HG03196 (cell line): ENCODE data around the gene GPATCH4.
"Not testable (repeated sequence)": the region's sequence is repeated elsewhere in the genome, so short reads cannot be mapped to it uniquely, and the experiment has no call there.

ENCODE experiments used
- ATAC-seq: cut with Tn5 transposase; IDR thresholded peaks from one replicate; pipeline ENCODE4 v1.9.1; 2021; ENCODE audit not compliant: unreplicated experiment

GPATCH4 gene

GRCh38 chr1:156601122-156601830, at the start of gene GPATCH4:
GPATCH4 (minus strand) TSS chr1:156601479.
- ATAC-seq = peak; percentile 46

DNA sequence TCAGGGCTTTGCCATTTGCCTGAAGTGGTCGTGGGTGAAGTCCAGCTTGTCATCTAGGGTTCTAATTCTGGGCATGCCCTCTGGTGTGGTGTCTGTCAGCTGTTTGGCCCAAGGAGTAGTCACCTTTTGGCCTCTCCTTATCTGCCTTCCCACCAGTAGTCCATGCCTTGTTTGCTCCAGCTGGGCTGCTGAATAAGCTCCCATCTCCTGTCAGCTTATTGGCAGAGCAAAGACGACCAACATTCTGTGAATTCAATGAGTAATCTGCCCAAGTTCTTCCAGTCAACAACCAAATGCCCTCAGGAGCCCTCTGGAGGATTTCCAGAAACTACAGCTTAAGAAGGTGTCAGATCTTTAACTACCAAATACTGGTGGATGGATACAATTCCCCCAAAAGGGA, 47.7 kb upstream of the GPATCH4 start:
- no peak for ATAC-seq

- ATAC-seq = no peak
These were observed 47.2 kb upstream of the GPATCH4 start for GRCh38 chr1:156648496-156648895.

GRCh38 chr1:156647351-156647750, 46.1 kb upstream of the GPATCH4 start:
- ATAC-seq = no peak

GRCh38 chr1:156646738-156647211, 45.5 kb upstream of the GPATCH4 start:
- ATAC-seq = no peak

- no peak for ATAC-seq
These were observed 44.4 kb upstream of the GPATCH4 start for GRCh38 chr1:156645666-156646065.

DNA sequence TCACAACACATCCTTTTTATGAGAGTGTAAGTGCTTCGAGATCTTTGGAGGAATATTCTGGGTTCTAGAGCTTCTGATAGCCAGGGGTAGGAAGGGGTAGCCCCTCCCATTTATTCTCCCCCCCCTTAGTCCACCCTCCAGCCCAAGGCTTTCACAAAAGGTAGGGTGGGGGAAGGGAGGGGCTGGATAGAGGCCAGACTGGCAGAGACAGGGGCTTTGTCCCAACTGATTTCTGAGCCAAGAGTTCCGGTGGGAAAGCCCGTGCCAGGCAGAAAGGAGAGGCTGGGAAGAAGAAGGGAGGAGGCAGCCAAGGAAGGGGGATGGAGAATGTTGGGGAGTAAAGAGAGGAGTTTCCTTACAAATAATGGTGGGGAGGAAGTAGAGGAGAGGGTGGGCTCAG, 43.8 kb upstream of the GPATCH4 start:
- no peak for ATAC-seq

DNA sequence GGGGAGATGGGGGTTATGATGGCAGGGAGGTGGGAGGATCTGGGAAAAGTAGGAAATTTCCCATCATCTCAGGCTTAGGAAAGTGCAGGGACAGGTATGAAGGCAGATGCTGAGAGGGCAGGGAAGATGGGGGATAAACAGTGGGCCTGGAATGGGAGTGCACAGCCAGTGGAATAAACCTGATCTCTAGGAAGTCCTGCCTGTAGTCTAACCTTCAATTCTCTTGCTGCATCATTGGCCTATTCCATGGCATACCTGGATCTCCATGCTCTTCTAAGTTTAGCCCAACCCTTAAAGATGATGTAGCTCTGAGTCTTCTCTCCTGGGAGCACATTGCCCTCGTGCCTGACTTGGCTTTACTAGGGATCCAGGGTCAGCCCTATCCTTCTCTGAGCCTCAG, 43.4 kb upstream of the GPATCH4 start:
- no peak for ATAC-seq

DNA sequence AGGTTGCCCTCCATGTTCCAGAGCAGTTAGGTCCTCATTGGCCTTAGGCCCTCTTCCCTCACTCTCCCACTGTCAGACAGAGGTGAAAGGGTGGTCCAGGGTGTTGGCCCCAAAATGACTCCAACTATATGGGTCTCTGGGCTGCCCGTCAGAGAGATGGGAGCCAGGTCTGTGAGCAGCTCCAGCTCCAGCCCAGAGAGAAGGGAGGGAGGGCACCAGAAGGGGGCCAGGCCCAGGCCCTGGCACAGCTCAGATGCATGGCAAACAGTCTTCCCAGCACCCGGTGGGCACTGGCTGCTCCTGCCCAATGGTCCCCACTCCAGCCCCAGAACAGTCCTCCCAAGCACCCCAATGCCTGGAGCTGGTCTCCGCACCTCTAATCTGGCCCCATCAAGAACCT, 42.9 kb upstream of the GPATCH4 start:
- ATAC-seq = no peak

DNA sequence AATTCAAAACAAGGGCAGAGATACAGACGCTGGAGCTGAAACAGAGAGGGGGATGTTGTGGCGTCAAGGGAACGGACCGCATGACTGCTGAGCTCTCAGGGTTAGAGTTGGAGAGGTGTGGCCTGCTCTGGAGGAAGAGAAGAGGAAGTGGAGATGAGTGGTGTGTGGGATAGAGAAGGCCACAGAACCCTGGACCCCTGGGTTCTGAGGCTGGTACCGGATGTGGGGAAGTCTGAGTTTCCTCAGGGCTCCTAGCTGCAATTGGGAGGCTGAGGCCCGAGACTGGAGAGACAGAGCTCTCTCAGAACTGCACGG, 42.5 kb upstream of the GPATCH4 start:
- no peak for ATAC-seq

DNA sequence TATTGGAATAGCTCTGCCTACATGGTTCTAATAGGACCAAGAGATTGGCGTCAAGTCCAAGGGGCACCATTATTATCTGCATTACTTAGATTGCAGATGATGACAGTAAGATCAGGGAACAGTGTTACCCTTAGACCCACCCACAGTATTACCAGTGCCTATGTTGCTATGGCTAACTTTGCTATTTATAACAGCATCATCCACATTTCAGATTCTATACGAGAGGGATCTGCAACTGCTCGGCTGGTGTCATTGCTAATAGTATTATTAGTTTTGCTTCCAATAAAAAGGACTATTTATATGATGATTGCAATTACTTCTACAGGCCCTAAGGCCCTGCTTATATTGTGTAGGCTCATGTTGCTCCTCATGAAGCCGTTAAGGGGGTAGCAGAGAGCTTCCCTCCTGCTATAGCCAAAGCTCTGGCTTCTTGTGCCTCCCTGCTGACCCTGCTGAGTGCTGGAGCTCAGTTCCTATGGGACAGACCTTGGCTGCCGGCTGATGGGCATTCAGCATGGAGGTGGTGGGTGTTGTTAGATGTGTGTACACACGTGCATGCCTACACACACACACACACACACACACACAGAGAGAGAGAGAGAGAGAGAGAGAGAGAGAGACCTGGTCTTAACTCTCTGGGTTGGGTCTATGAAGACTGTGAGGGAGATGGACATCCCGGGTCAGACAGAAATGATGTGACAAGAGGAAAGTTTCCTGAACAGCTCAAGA, 41.9 kb upstream of the GPATCH4 start:
- no peak for ATAC-seq

GRCh38 chr1:156642265-156643048, 41.2 kb upstream of the GPATCH4 start:
- no peak for ATAC-seq

GRCh38 chr1:156641761-156642264, 40.5 kb upstream of the GPATCH4 start, which contains the start of gene BCAN:
BCAN (plus strand) TSS chr1:156642117; CDS start chr1:156646055, 3,938 bp downstream.
- ATAC-seq = no peak

DNA sequence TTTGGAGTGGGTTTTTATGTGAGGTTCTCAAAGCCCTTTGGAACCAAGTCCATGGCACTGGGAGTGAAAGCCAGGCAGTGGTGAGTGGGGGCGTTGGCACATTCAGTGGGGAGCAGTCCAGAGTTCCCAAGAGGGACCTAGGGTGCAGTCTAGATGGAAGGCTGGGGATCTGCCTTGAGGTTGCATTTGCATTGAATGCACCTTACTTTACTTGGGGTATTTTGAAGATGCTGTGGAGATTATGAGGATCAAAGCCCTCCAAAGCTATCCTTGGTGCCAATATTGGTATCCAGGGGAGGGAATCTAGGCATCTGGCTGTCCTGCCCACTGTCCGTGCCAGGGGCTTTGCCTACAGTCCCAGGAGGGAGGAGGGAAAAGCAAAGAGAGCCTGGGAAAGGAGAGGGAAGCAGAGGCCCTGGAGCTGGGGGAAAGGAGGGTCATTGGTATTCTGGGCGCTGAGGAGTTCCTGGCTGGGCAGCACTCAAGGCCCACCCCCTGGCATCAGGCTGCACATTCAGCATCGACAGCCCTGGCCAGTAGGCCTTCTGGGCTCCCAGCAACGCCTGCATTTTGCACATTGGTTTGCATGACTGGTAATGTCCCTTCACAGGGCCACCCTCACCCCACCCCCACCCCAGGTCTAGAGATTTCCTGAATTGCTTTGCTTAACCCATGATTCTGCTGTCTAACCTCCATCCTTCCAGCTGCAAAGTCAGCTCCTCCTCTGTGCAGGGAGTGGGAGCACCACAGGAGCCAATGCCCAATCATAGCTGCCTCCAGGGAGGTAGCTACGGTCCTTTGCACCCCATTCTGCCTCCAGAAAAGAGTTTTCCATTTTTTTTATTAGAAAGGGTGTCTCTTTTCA, 39.8 kb upstream of the GPATCH4 start:
- ATAC-seq = no peak

DNA sequence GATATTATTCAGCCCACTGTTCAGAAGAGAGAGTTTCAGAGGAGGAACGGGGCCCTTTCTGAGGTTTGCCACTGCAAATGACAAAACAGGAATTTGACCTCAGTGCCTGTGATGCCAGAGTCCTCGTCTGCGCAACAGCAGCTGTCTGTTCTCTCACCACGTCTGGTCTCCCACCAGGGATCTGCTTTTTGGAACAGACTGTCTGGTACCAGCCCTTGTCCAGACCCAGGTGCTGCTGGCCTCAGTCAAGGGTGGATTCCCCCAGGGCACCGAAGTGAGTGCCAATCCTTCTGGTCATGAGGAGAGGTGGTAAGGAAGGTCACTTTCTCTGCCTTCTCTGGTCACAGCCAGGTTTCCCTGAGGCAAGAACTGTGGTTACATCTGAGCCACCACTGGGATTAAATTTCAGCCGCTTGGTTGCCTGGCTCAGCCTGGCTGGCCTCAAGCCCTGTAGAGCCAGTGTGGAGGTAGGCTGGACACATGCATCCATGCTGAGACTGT, 38.4 kb upstream of the GPATCH4 start:
- no peak for ATAC-seq

DNA sequence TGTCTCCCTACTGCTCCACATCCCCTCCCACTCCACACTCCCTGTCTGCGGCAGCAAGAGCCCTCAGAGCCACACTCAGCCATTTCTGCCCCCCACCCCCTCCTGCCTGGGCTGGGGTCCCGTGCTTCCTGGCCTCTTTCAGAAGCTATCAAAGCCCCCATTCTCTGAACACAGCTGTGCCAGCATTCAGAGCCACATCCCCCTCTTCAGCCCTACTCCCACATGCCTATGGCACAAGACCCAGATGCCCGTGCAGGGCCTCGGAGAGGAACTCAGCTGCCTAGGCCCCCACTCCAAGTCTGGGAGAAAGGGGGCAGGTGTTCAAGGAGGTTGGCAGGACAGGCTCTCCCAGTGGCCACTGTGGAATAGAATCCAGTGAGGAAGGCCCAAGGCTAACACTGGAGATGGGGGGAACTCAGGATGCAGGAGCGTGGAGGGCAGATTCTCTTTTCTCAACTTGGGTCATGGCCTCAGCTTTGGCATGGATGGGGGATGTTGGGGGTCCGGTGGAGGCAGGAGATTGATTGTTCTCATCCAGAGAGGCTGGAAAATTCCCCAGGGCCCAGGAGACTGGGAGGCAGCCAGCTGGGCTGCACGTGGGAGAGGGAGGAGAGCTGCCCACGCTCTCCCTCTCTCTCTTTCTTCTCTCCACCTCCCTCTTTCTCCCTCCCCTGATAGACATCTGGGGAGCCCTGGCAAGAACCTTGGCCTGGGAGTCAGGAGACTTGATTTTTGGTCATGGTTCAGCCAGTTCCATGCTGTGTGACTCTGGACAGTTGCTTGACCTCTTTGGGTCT, 37.1 kb upstream of the GPATCH4 start:
- no peak for ATAC-seq

- no peak for ATAC-seq
These were observed 31.1 kb upstream of the GPATCH4 start for GRCh38 chr1:156632355-156632754.

- not testable (repeated sequence) for ATAC-seq
These were observed 29.9 kb upstream of the GPATCH4 start for GRCh38 chr1:156631152-156631551.

- ATAC-seq = no peak
These were observed 28.7 kb upstream of the GPATCH4 start for GRCh38 chr1:156629823-156630449.
